ENCODE measurements around the gene PPM1H.

- no peak for TF ChIP-seq MAX (IDR thresholded peaks at IDR 0.05)
- no peak for TF ChIP-seq TCF12 (IDR thresholded peaks at IDR 0.05; ENCODE audit: low read depth)
These were observed 232.0 kb downstream of the PPM1H start for GRCh38 chr12:62703011-62703380.

Data from Ishikawa (cell line).